T-cell (primary cell): ENCODE data around the gene MPO. TPM values are rescaled to one million over a fixed set of nuclear protein-coding genes. Genes with fewer than 3 reads are reported as not detected.
A peak's percentile ranks its signal among the peaks of the same experiment; 100 is the strongest.

ENCODE experiments used
- ATAC-seq, 4 experiments: fragments of 200-7000 bp in 3 of 4; fragments of 150-1000 bp in 1 of 4; cut with Tn5 transposase; replicated peaks in 1 of 4; 1 replicate in 3 of 4; 2 replicates in 1 of 4; pipeline ENCODE4 v1.10.0; 2021; ENCODE audit warnings: moderate library complexity in 3 of 4, mild to moderate bottlenecking in 2 of 4, moderate number of reproducible peaks in 1 of 4
- CTCF ChIA-PET, 2 donors: fragments of 300-600 bp; sonication (Branson Sonifier 250); formaldehyde crosslinking; loops; one replicate each; lab custom pipeline; 2022; ENCODE audit warnings: antibody characterized with exemption in 2 of 2; lab: Charles Lee
- POLR2A ChIA-PET, 2 donors: fragments of 300-600 bp; sonication (Branson Sonifier 250); formaldehyde crosslinking; loops; one replicate each; lab custom pipeline; 2022; ENCODE audit warnings: antibody characterized with exemption in 2 of 2; lab: Charles Lee
- DNase-seq, 35 experiments: peaks; one replicate each; pipeline versions ENCODE4 v3.0.0 to v3.0.0-alpha.2; 2013 to 2023
- H3K27ac ChIP-seq: one replicate; pipeline ENCODE4 v1.5.1; 2013; ENCODE audit warnings: low read length
- H3K27me3 ChIP-seq, 2 experiments: replicated peaks in 1 of 2; 1 replicate in 1 of 2; 2 replicates in 1 of 2; pipeline versions ENCODE4 v1.6.1 to v1.7.0; 2013; ENCODE audit warnings: low read length in 1 of 2, mixed read lengths in 1 of 2; ENCODE audit not compliant: control insufficient read depth in 2 of 2, insufficient read depth in 2 of 2; ENCODE audit errors: extremely low read depth in 1 of 2
- H3K36me3 ChIP-seq, 2 donors: 1 replicate in 1 of 2; 2 replicates in 1 of 2; pipeline versions ENCODE4 v1.6.1 to v1.7.0; 2013; ENCODE audit warnings: low read length in 1 of 2; ENCODE audit not compliant: control insufficient read depth in 2 of 2, insufficient read depth in 1 of 2; ENCODE audit errors: extremely low read depth in 1 of 2
- H3K4me1 ChIP-seq, 2 experiments: 1 replicate in 1 of 2; 2 replicates in 1 of 2; pipeline versions ENCODE4 v1.6.1 to v1.7.0; 2013; ENCODE audit warnings: low read length in 2 of 2, mixed read lengths in 1 of 2; ENCODE audit not compliant: insufficient read depth in 2 of 2, control insufficient read depth in 1 of 2; ENCODE audit errors: extremely low read depth in 1 of 2
- H3K4me3 ChIP-seq, 2 donors: 1 replicate in 1 of 2; 2 replicates in 1 of 2; pipeline versions ENCODE4 v1.5.1 to v1.7.0; 2013; ENCODE audit warnings: mild to moderate bottlenecking in 2 of 2, low read length in 1 of 2, moderate library complexity in 1 of 2; ENCODE audit not compliant: control insufficient read depth in 1 of 2; ENCODE audit errors: extremely low read depth in 1 of 2
- H3K9me3 ChIP-seq: 2 replicates; pipeline ENCODE4 v1.7.0; 2013
- H3K27ac Mint-ChIP-seq, 2 donors: one replicate each; pipeline ENCODE4 v1.8.0; 2020 to 2021; ENCODE audit warnings: mild to moderate bottlenecking in 2 of 2, mixed read lengths in 2 of 2
- H3K27me3 Mint-ChIP-seq, 2 donors: one replicate each; pipeline ENCODE4 v1.8.0; 2021 to 2022; ENCODE audit warnings: mixed read lengths in 2 of 2
- H3K36me3 Mint-ChIP-seq: one replicate; pipeline ENCODE4 v1.8.0; 2021; ENCODE audit warnings: mixed read lengths
- H3K4me1 Mint-ChIP-seq, 3 donors: one replicate each; pipeline ENCODE4 v1.8.0; 2020 to 2022; ENCODE audit warnings: mixed read lengths in 3 of 3, mild to moderate bottlenecking in 1 of 3
- H3K4me3 Mint-ChIP-seq, 3 donors: one replicate each; pipeline ENCODE4 v1.8.0; 2020 to 2022; ENCODE audit warnings: mild to moderate bottlenecking in 3 of 3, mixed read lengths in 3 of 3, moderate library complexity in 3 of 3
- H3K9me3 Mint-ChIP-seq, 3 donors: one replicate each; pipeline ENCODE4 v1.8.0; 2020 to 2022; ENCODE audit warnings: mixed read lengths in 3 of 3
- WGBS: methylation state at CpG from one replicate; pipeline ENCODE4 v1.1.5; 2013; ENCODE audit warnings: missing lambda C conversion rate; ENCODE audit not compliant: insufficient coverage; 5-methylcytosine and 5-hydroxymethylcytosine counted together
- total RNA-seq, 35 experiments: library from RNA in 6 of 35; stranded (reverse) in 6 of 35; fragments of 120-200 nt in 1 of 35; gene quantifications; one replicate each; pipeline versions ENCODE4 v1.2.1 to v1.2.4 and lab custom pipeline; 2013 to 2026

MPO gene, protein sequence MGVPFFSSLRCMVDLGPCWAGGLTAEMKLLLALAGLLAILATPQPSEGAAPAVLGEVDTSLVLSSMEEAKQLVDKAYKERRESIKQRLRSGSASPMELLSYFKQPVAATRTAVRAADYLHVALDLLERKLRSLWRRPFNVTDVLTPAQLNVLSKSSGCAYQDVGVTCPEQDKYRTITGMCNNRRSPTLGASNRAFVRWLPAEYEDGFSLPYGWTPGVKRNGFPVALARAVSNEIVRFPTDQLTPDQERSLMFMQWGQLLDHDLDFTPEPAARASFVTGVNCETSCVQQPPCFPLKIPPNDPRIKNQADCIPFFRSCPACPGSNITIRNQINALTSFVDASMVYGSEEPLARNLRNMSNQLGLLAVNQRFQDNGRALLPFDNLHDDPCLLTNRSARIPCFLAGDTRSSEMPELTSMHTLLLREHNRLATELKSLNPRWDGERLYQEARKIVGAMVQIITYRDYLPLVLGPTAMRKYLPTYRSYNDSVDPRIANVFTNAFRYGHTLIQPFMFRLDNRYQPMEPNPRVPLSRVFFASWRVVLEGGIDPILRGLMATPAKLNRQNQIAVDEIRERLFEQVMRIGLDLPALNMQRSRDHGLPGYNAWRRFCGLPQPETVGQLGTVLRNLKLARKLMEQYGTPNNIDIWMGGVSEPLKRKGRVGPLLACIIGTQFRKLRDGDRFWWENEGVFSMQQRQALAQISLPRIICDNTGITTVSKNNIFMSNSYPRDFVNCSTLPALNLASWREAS
- total RNA-seq: 1 to 10 TPM in 4 of 5 donors, under 1 TPM in 1; 0.32 to 1.9 (median 1.1) TPM
- total RNA-seq (2013): 0.06 TPM
- 0 to 5.6 (median 0.51) reads per million in 29 experiments for total RNA-seq (lab: John Stamatoyannopoulos, UW)

- no CpG with 5 or more reads among the region's 5 CpGs for WGBS
- no peak within 1 kb of the TSS for H3K4me3 ChIP-seq
- Mint-ChIP-seq H3K36me3 (no peaks in the 10 kb centered on the region), H3K27ac (no peak within 1 kb of the TSS), H3K27me3 (peaks cover 13 to 38% of the 10 kb centered on the region in 2 donors), H3K4me3 (no peak within 1 kb of the TSS), H3K9me3 (no peaks in the 10 kb centered on the region), H3K4me1 (peaks cover 0 to 5% (median 4%) of the 10 kb centered on the region in 3 donors)
- H3K9me3 ChIP-seq: no peaks in the 10 kb centered on the region
- H3K27ac ChIP-seq: no peak within 1 kb of the TSS
- DNase-seq (no peak), ATAC-seq (no peak)
- POLR2A ChIA-PET: no interaction called here
- peaks cover 0 to 53% of the 10 kb centered on the region in 2 experiments for H3K27me3 ChIP-seq
- H3K36me3 ChIP-seq: no peaks in the 10 kb centered on the region
- peaks cover 0 to 7% of the 10 kb centered on the region in 2 experiments for H3K4me1 ChIP-seq
- CTCF ChIA-PET: interaction anchor here in 1 of 2 donors (0.6 to 0.7 kb wide), 2 partner anchors 13 to 251 kb away, joined by 3 read pairs; no protein-coding TSS in a partner anchor
These were observed at the start of gene MPO for GRCh38 chr17:58280480-58281217. Gene MPO (minus strand): TSS chr17:58280935. CDS start chr17:58280758, 177 bp downstream.

GRCh38 chr17:58329810-58330537 is 49.2 kb upstream of the MPO start:
- Histone ChIP-seq H3K27me3 (no peaks in the 10 kb centered on the region), H3K36me3 (peaks cover 8 to 21% of the 10 kb centered on the region in 2 donors), H3K4me3 (peak overlapping the region; percentile 90 to 100), H3K4me1 (peaks cover 19 to 68% of the 10 kb centered on the region in 2 experiments), H3K9me3 (no peaks in the 10 kb centered on the region), H3K27ac (peak overlapping the region; percentile 97)
- H3K27ac Mint-ChIP-seq: peak overlapping the region; percentile 96 to 99
- no peaks in the 10 kb centered on the region for H3K27me3 Mint-ChIP-seq
- CTCF ChIA-PET: interaction anchor here (1.5 to 2.9 kb wide), 2 partner anchors 14 to 15 kb away, joined by 3 to 19 read pairs; no protein-coding TSS in a partner anchor
- peak overlapping the region; percentile 99 to 100 (median 100) for H3K4me3 Mint-ChIP-seq
- H3K4me1 Mint-ChIP-seq: peaks cover 57 to 78% (median 60%) of the 10 kb centered on the region in 3 donors
- WGBS: 0% methylated on average over 3 of the region's 4 CpGs
- H3K36me3 Mint-ChIP-seq: peaks cover 22% of the 10 kb centered on the region
- DNase-seq (peak in 7 of 35 experiments; percentile 18 to 63 (median 31)), ATAC-seq (peak; percentile 2 to 13 (median 2))
- no peaks in the 10 kb centered on the region for H3K9me3 Mint-ChIP-seq
- POLR2A ChIA-PET: interaction anchor here (2.9 to 3.2 kb wide), 2 partner anchors 14 to 15 kb away, joined by 14 to 23 read pairs; no protein-coding TSS in a partner anchor

- Histone ChIP-seq H3K36me3 (peaks cover 10 to 21% of the 10 kb centered on the region in 2 donors), H3K27ac (peak overlapping the region; percentile 50), H3K9me3 (no peaks in the 10 kb centered on the region), H3K27me3 (no peaks in the 10 kb centered on the region), H3K4me3 (peak overlapping the region; percentile 57 to 90), H3K4me1 (peaks cover 13 to 67% of the 10 kb centered on the region in 2 experiments)
- WGBS: 0% methylated on average over 3 of the region's 16 CpGs
- Mint-ChIP-seq H3K4me3 (peak overlapping the region; percentile 99 to 100 (median 100)), H3K27me3 (no peaks in the 10 kb centered on the region), H3K9me3 (no peaks in the 10 kb centered on the region), H3K4me1 (peaks cover 50 to 72% (median 55%) of the 10 kb centered on the region in 3 donors), H3K27ac (peak overlapping the region; percentile 93 to 96), H3K36me3 (peaks cover 22% of the 10 kb centered on the region)
- ATAC-seq (peak; percentile 11 to 41 (median 22)), DNase-seq (peak; percentile 49 to 80 (median 62))
- CTCF ChIA-PET: interaction anchor here (1.5 to 3.4 kb wide), 4 partner anchors 8 to 16 kb away, joined by 3 to 38 read pairs (median 6); no protein-coding TSS in a partner anchor
- POLR2A ChIA-PET: interaction anchor here in 1 of 2 donors (1.0 to 1.8 kb wide), 2 partner anchors 12 to 15 kb away, joined by 3 to 9 read pairs; no protein-coding TSS in a partner anchor
These were observed 48.5 kb upstream of the MPO start for GRCh38 chr17:58329035-58329809.

DNA sequence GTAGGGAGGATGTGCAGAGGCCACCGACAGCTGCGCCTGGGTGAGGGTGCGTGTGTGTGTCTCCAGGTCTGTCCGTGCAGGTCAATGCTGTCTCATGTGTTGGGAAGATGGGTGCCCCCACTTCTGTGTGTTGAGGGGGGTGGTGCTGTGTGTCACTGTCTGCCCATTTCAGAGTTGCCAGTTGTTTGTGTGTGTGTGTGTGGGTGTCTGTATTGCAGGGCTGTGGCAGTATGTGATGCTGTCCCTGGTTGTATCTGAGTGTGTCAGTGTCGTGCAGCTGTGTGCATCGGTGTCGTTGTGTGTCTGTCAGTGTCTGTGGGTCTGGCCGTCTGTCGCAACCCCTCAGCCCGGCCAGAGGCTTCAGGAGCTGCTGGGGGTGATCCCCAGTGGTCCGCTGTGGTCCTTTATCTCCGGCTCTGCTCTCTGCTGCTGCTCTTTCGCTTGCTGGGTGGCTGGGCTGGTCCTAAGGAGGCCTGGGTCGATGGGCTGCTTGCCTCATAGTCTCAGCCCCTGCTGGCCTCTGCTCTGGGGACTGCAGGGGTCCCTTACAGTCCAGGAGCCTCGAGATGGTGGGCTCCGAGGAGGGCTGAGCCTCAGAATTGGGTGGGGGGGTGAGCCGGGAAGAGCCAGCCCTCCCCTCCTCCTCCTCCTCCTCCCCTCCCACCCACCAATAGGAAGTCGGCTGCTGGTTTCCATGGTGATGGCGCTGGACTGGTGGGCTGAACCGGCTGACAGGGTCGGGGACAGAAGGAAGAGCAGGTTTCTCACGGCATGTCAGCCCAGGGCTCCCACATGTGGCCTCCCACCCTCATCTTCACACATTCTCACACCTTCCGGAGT is 47.7 kb upstream of the MPO start, which contains the start of gene TSPOAP1:
Gene TSPOAP1, minus strand, starts transcription at position 601 of the 840 bp plus-strand sequence. CDS start 875 bp downstream, outside the sequence.
- ChIA-PET POLR2A (interaction anchor here (0.9 to 1.8 kb wide), 7 partner anchors 9 to 23 kb away, joined by 3 to 9 read pairs (median 5); partner anchors contain the start of gene SUPT4H1 (in 1 of the 2)), CTCF (interaction anchor here (0.5 to 3.4 kb wide), 9 partner anchors 9 to 1035 kb away, joined by 3 to 38 read pairs (median 6); no protein-coding TSS in a partner anchor)
- Mint-ChIP-seq H3K4me3 (peak within 1 kb of the TSS; percentile 99 to 100 (median 100)), H3K27ac (peak within 1 kb of the TSS; percentile 93 to 96), H3K9me3 (no peaks in the 10 kb centered on the region), H3K36me3 (peaks cover 22% of the 10 kb centered on the region), H3K27me3 (no peaks in the 10 kb centered on the region), H3K4me1 (peaks cover 44 to 67% (median 51%) of the 10 kb centered on the region in 3 donors)
- peaks cover 11 to 65% of the 10 kb centered on the region in 2 experiments for H3K4me1 ChIP-seq
- H3K9me3 ChIP-seq: no peaks in the 10 kb centered on the region
- H3K27me3 ChIP-seq: peaks cover 0 to 2% of the 10 kb centered on the region in 2 experiments
- peak within 1 kb of the TSS; percentile 50 for H3K27ac ChIP-seq
- ATAC-seq (peak; percentile 6 to 23 (median 16)), DNase-seq (peak in 32 of 35 experiments; percentile 30 to 85 (median 56))
- peaks cover 10 to 21% of the 10 kb centered on the region in 2 donors for H3K36me3 ChIP-seq
- 0% methylated on average over 14 of the region's 23 CpGs for whole genome bisulfite sequencing
- peak within 1 kb of the TSS; percentile 57 to 90 for H3K4me3 ChIP-seq
